Spleen (tissue), 7 donors: ENCODE data around the gene ICAM4.

Experiments used
- POLR2A ChIP-seq, 3 donors: fragments of 450-650 bp; IDR thresholded peaks; one replicate each; pipeline ENCODE4 v1.5.1; 2017; ENCODE audit warnings: antibody characterized with exemption in 3 of 3, mild to moderate bottlenecking in 1 of 3
- POLR2AphosphoS5 ChIP-seq, 3 donors: sonication (generic); formaldehyde crosslinking; IDR thresholded peaks; one replicate each; pipeline ENCODE4 v1.5.1; 2017; ENCODE audit warnings: antibody characterized with exemption in 3 of 3
- TF ChIP-seq, protein P1 (sequence below), 11 experiments: fragments of 200-600 bp in 7 of 11; fragments of 450-650 bp in 4 of 11; sonication (generic) in 4 of 11; IDR thresholded peaks in 8 of 11; conservative IDR thresholded peaks in 3 of 11; 1 replicate in 7 of 11; 2 replicates in 4 of 11; pipeline versions ENCODE4 v1.4.0 to v1.8.0; 2016 to 2021; ENCODE audit warnings: antibody characterized with exemption in 11 of 11, inconsistent platforms in 4 of 11, mild to moderate bottlenecking in 1 of 11
- donor health status: DM: no; HTN: no; CAD: no; lungs with moderate emphysema.
- donor health status: DM: no; HTN: no; CAD: no.
- donor health status: DM: no; HTN: no; CAD: no.

GRCh38 chr19:10318807-10319682 is 32.3 kb downstream of the ICAM4 start:
- TF ChIP-seq, protein P1, sequence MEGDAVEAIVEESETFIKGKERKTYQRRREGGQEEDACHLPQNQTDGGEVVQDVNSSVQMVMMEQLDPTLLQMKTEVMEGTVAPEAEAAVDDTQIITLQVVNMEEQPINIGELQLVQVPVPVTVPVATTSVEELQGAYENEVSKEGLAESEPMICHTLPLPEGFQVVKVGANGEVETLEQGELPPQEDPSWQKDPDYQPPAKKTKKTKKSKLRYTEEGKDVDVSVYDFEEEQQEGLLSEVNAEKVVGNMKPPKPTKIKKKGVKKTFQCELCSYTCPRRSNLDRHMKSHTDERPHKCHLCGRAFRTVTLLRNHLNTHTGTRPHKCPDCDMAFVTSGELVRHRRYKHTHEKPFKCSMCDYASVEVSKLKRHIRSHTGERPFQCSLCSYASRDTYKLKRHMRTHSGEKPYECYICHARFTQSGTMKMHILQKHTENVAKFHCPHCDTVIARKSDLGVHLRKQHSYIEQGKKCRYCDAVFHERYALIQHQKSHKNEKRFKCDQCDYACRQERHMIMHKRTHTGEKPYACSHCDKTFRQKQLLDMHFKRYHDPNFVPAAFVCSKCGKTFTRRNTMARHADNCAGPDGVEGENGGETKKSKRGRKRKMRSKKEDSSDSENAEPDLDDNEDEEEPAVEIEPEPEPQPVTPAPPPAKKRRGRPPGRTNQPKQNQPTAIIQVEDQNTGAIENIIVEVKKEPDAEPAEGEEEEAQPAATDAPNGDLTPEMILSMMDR (IDR thresholded peaks at IDR 0.05 in 8 of 11, conservative IDR thresholded peaks at IDR 0.05 in 3 of 11), result no peak
- TF ChIP-seq POLR2A (IDR thresholded peaks at IDR 0.05) (no peak), POLR2AphosphoS5 (IDR thresholded peaks at IDR 0.05) (no peak)
